ENCODE measurements around the gene IQCM. TPM values are rescaled to one million over a fixed set of nuclear protein-coding genes. Genes with fewer than 3 reads are reported as not detected.

The IQCM gene
- total RNA-seq, 1 experiment from 2014 or later = not detected

DNA sequence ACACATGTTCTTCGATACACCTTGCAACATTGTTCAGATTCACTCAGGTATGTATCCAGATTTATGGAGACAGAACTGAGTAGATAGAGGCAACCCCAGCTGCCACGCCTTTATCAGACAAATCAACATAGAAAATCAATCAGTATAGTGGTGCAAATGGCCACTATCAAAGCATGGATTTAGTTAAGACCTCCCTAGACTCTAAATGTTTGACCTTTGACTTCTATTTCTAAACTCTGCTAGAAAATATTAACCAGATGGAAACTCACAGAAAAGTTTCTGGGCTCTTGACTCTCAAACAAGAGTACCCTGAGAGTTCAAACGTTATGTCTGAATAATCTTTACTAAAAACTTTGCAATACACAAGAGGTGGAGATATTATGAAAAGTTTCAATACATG is 411.5 kb downstream of the IQCM start:
- no peak for DNase-seq (ENCODE audit: low read depth, low spot score)
- intact Hi-C loops (cut with micrococcal nuclease; ENCODE audit: unreplicated experiment) = no loop called here
- in situ Hi-C loops (cut with HindIII; ENCODE audit: low pct_unique_long_range_greater_than_20kb, low sequenced_read_pairs) = no loop called here
- H3K27me3 ChIP-seq (ENCODE audit: control insufficient read depth, insufficient read depth, low read length) = no peaks in the 10 kb centered on the region
- BruUV-seq (replicated peaks) = no TSS peak
- H3K36me3 ChIP-seq (ENCODE audit: control insufficient read depth, insufficient read depth, low read length) = no peaks in the 10 kb centered on the region
- no peak for ATAC-seq
- no peaks in the 10 kb centered on the region for H3K9me3 ChIP-seq (ENCODE audit: control insufficient read depth, insufficient read depth, low read depth, low read length)
- TF ChIP-seq TCF7L2 (IDR thresholded peaks at IDR 0.05; ENCODE audit: low read depth, low read length) = no peak
- TF ChIP-seq POLR2AphosphoS5 (IDR thresholded peaks at IDR 0.05; ENCODE audit: low read depth, low read length) = no peak
- no peak for TF ChIP-seq SIN3A (IDR thresholded peaks at IDR 0.05; ENCODE audit: borderline replicate concordance, insufficient read depth, low read depth, low read length)
- TF ChIP-seq, protein P1, sequence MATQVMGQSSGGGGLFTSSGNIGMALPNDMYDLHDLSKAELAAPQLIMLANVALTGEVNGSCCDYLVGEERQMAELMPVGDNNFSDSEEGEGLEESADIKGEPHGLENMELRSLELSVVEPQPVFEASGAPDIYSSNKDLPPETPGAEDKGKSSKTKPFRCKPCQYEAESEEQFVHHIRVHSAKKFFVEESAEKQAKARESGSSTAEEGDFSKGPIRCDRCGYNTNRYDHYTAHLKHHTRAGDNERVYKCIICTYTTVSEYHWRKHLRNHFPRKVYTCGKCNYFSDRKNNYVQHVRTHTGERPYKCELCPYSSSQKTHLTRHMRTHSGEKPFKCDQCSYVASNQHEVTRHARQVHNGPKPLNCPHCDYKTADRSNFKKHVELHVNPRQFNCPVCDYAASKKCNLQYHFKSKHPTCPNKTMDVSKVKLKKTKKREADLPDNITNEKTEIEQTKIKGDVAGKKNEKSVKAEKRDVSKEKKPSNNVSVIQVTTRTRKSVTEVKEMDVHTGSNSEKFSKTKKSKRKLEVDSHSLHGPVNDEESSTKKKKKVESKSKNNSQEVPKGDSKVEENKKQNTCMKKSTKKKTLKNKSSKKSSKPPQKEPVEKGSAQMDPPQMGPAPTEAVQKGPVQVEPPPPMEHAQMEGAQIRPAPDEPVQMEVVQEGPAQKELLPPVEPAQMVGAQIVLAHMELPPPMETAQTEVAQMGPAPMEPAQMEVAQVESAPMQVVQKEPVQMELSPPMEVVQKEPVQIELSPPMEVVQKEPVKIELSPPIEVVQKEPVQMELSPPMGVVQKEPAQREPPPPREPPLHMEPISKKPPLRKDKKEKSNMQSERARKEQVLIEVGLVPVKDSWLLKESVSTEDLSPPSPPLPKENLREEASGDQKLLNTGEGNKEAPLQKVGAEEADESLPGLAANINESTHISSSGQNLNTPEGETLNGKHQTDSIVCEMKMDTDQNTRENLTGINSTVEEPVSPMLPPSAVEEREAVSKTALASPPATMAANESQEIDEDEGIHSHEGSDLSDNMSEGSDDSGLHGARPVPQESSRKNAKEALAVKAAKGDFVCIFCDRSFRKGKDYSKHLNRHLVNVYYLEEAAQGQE (IDR thresholded peaks at IDR 0.05; ENCODE audit: insufficient read depth in 1 of 2, low read depth in 2 of 2, low read length in 1 of 2) = no peak
- TF ChIP-seq, protein P2, sequence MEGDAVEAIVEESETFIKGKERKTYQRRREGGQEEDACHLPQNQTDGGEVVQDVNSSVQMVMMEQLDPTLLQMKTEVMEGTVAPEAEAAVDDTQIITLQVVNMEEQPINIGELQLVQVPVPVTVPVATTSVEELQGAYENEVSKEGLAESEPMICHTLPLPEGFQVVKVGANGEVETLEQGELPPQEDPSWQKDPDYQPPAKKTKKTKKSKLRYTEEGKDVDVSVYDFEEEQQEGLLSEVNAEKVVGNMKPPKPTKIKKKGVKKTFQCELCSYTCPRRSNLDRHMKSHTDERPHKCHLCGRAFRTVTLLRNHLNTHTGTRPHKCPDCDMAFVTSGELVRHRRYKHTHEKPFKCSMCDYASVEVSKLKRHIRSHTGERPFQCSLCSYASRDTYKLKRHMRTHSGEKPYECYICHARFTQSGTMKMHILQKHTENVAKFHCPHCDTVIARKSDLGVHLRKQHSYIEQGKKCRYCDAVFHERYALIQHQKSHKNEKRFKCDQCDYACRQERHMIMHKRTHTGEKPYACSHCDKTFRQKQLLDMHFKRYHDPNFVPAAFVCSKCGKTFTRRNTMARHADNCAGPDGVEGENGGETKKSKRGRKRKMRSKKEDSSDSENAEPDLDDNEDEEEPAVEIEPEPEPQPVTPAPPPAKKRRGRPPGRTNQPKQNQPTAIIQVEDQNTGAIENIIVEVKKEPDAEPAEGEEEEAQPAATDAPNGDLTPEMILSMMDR (IDR thresholded peaks at IDR 0.05) = no peak
- no peaks in the 10 kb centered on the region for H3K4me1 ChIP-seq (ENCODE audit: control insufficient read depth, insufficient read depth, low read length)
- ChIA-PET POLR2A (no interaction called here), CTCF (no interaction called here)
- no peak overlapping the region for H3K27ac ChIP-seq (ENCODE audit: low read length)
- no peak overlapping the region for H3K4me3 ChIP-seq (ENCODE audit: low read depth in 2 of 2, low read length in 2 of 2)

DNA sequence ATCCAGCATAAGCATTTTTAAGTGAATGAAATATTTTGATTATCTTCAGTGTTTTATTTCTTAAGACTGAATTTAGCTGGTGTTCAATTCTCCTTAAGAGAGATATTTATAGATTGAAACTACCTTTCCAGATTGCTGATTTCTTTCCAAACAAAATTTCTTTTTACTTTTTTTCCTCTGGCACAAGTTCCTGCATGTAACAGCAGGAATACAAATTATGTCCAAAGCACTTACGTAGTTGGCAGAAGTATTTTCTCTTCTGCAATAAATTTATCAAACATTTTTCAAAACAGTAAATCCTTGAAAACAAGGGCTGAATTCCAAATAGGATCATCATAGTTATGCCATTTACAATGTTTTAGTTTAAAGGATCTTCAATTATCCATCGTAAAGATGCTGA is 412.6 kb downstream of the IQCM start:
- DNase-seq (ENCODE audit: low read depth, low spot score) = no peak
- Histone ChIP-seq H3K9me3 (ENCODE audit: control insufficient read depth, insufficient read depth, low read depth, low read length) (no peaks in the 10 kb centered on the region), H3K36me3 (ENCODE audit: control insufficient read depth, insufficient read depth, low read length) (no peaks in the 10 kb centered on the region), H3K4me3 (ENCODE audit: low read depth in 2 of 2, low read length in 2 of 2) (no peak overlapping the region), H3K27ac (ENCODE audit: low read length) (no peak overlapping the region), H3K27me3 (ENCODE audit: control insufficient read depth, insufficient read depth, low read length) (no peaks in the 10 kb centered on the region), H3K4me1 (ENCODE audit: control insufficient read depth, insufficient read depth, low read length) (no peaks in the 10 kb centered on the region)
- BruUV-seq (replicated peaks) = no TSS peak
- ChIA-PET POLR2A (no interaction called here), CTCF (no interaction called here)
- intact Hi-C loops (cut with micrococcal nuclease; ENCODE audit: unreplicated experiment) = no loop called here
- TF ChIP-seq POLR2AphosphoS5 (IDR thresholded peaks at IDR 0.05; ENCODE audit: low read depth, low read length) (no peak), TCF7L2 (IDR thresholded peaks at IDR 0.05; ENCODE audit: low read depth, low read length) (no peak), SIN3A (IDR thresholded peaks at IDR 0.05; ENCODE audit: borderline replicate concordance, insufficient read depth, low read depth, low read length) (no peak)
- TF ChIP-seq, protein P2 (IDR thresholded peaks at IDR 0.05) = no peak
- TF ChIP-seq, protein P1 (IDR thresholded peaks at IDR 0.05; ENCODE audit: insufficient read depth in 1 of 2, low read depth in 2 of 2, low read length in 1 of 2) = no peak
- in situ Hi-C loops (cut with HindIII; ENCODE audit: low pct_unique_long_range_greater_than_20kb, low sequenced_read_pairs) = no loop called here
- no peak for ATAC-seq
